Mononuclear cell (primary cell): Measurements from ENCODE around the gene EXTL1. TPM values are rescaled to one million over a fixed set of nuclear protein-coding genes. Genes with fewer than 3 reads are reported as not detected.
A peak's percentile ranks its signal among the peaks of the same experiment; 100 is the strongest.

Source experiments
- H3K27me3 ChIP-seq: 2 replicates; pipeline ENCODE4 v1.6.0; 2011; ENCODE audit warnings: low read length, control low read depth; ENCODE audit not compliant: insufficient read depth
- H3K4me1 ChIP-seq: 2 replicates; pipeline ENCODE4 v1.5.1; 2011; ENCODE audit warnings: mild to moderate bottlenecking, low read length, control low read depth; ENCODE audit not compliant: insufficient read depth
- H3K4me3 ChIP-seq: 2 replicates; pipeline ENCODE4 v1.5.1; 2011; ENCODE audit warnings: mild to moderate bottlenecking, low read length, moderate library complexity
- H3K9me3 ChIP-seq: 2 replicates; pipeline ENCODE4 v1.5.1; 2011; ENCODE audit warnings: low read depth, mild to moderate bottlenecking, control low read depth, low read length
- total RNA-seq: library from RNA; depleted of rRNA; stranded (reverse); fragments of >200 nt; gene quantifications from one replicate; pipeline ENCODE4 v1.2.3, GENCODE V29; 2012

EXTL1 gene
- total RNA-seq, 1 donor: under 0.01 TPM

DNA sequence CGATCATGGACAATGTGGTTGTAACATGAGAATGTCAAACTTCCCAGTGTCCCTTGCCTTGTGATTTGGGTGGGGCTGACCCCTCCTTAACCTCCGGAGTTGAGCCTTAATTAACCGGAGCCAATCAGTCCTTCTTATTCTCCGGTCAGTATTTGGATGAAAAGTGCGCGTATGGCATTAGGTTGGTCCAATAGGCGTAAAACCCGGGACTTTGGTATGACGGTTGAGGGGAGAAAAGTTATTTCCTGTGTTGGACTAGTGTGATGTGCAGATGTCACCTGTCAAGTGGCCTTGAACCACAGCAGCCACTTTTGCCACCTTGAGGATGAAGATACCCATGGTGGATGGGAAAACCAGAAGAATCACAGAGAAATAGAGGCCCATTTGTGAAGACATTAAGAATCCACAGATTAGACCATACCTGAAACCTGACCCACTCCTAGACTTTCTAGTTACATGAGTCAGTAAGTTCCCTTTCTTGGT, 28.8 kb upstream of the EXTL1 start:
- Histone ChIP-seq H3K4me1 (peaks cover 67% of the 10 kb centered on the region), H3K4me3 (no peak overlapping the region), H3K27me3 (no peaks in the 10 kb centered on the region), H3K9me3 (no peaks in the 10 kb centered on the region)

DNA sequence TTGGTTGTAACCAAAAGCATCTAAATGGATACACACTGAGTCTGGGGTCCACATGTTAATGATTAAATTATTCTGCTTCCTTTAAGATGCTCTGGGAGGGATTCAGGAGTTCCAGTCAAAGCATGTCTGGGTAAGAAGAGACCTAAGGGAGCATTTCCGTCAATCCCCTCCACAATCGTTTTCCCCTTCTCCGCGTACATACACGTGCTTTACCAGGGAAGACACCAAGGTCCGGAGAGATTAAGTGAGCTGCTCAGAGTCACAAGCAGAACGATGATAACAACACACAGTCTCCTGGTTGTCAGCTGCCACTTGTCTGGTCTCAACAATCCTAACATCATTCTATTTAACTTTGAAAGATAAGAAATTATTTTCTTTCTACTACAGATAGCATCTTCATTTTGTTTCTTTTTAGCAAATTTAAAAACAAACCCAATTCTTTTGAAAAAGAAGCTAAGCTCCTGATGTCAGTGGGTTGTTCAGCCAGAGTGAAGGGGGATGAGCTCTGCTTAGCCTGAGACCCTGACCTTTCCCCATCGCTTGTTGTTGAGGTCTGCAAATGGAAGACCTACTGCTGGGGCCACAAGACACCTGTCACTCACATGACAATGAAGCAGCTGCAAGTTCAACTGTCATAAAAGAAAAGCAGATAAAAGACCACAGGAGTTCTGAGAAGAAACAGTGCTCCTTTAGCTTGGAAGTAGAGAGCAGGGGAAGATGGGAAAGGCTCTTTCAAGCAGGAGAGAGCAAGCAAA, 28.2 kb upstream of the EXTL1 start:
- no peaks in the 10 kb centered on the region for H3K9me3 ChIP-seq
- peaks cover 66% of the 10 kb centered on the region for H3K4me1 ChIP-seq
- no peak overlapping the region for H3K4me3 ChIP-seq
- no peaks in the 10 kb centered on the region for H3K27me3 ChIP-seq

DNA sequence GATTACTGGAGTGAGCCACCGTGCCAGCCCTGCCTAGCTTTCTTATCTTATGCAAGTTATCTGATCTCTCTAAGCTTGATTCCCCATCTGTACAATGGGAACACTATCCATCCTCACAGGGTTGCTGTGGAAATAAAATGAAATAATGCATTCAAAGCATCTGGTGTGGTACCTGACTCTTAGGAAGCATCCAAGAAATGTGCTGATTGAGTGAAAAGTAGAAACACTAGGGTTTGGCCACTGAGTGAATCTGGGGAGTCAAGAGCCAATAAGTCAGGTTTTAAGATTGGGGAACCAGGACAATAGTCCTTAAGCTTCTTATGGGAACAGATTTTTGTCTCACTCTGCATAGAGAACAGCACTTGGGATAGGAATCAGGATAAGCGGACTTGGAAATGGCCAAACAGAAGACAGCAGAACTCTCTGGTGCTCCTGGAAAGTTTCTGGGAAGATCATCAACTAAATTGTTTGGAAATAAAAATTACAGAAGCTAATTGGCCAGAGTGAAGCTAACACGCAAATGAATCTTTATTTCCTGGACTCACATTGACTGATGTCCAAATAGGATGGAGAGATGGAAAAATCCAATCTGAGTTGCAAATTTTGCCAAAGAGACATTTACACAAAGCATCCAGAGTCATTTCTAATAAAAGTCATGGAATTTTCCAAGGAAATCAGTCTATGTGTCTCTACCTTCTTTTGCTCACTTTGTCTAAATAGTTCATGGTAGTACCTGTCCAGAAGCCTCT, 27.0 kb upstream of the EXTL1 start:
- H3K9me3 ChIP-seq: no peaks in the 10 kb centered on the region
- H3K27me3 ChIP-seq: no peaks in the 10 kb centered on the region
- no peak overlapping the region for H3K4me3 ChIP-seq
- peaks cover 58% of the 10 kb centered on the region for H3K4me1 ChIP-seq

DNA sequence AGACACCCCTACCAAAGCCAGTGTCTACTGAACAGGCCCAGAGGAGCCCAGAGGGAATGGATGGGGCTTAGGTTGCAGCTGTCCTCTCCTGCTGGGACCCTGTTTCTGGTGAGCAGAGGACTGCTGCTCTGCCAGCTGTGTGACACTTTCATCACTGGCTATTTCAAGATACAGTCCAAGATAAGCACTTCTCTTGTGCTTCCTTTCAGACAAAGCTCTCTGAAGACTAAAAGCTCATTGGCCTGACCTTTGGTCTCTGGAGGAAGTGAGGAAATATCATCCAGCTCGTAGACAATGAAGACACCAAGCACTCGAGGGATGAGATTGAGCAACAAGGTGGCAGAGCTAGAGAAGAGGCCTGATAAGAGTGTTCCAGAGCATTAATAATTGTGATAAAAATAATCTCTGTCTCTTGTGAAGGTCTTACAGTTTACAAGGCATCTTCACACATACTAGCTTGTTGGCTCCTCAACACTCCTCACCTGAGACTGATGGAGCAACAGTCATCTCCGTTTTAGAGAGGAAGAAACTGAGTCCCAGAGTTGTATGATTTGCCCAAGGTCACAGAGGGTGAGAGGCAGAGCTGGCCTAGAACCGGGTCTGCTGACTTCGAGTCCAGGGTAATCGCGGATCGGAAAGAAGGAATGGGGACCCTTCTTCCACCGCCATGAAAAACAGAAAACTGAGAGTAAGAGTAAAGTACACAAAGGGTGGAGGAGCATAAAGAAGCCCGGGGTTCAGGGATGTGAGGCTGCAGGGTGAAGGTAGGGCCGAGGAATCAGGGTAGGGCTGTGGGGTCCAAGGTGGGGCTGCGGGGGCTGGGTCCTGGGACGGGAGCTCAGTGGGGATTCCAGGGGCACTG, 24.4 kb upstream of the EXTL1 start:
- peaks cover 33% of the 10 kb centered on the region for H3K4me1 ChIP-seq
- H3K4me3 ChIP-seq: peak overlapping the region; percentile 63
- H3K27me3 ChIP-seq: no peaks in the 10 kb centered on the region
- H3K9me3 ChIP-seq: no peaks in the 10 kb centered on the region

DNA sequence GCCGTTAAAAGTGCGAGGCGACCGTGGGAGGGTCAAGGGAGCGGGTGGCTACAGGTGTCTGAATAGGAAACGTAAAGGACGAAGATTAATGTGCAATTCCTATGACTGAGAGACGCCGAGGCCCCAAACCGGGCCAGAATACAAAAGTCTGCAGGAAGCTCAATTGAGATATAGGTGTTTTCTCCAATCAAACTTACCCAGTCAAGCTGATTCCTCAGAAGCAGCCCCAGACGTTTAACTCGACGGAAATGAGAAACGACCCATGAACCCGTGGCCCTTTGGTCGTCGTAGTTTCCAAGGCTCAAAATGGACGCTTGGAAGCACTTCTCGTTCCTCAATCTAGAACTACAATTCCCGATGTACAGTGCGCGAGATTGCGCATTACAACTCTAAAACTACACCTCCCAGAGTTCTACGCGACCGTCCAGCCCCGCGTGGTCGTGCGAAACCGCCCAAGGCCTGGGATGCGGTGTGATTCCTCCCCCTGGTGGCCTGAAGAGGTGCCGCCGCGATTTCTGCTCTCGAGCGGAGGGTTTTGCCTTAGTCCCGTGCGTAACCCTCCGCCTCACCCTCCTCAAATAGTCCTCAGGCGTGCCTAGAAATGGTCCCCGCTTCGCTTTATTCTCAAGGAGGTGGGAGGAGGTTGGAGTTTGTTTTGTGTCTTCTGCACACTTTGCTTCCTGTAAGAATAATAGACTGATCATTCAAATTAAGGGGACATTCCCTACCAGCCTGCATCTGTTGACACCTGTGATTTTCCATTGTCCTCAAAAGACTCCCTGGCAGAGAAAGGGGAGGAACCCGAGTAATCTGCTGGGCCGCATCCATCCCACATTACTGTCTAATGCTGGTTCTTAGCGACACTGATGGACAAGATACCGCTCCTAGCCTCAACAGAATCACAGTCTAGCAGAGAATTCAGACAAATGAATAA, 23.5 kb upstream of the EXTL1 start, which contains the start of gene PAFAH2:
Gene PAFAH2, minus strand, starts transcription at position 236 of the 934 bp plus-strand sequence. CDS start 7,247 bp downstream, outside the sequence.
- Histone ChIP-seq H3K4me3 (peak within 1 kb of the TSS; percentile 63), H3K9me3 (no peaks in the 10 kb centered on the region), H3K4me1 (peaks cover 26% of the 10 kb centered on the region), H3K27me3 (no peaks in the 10 kb centered on the region)

DNA sequence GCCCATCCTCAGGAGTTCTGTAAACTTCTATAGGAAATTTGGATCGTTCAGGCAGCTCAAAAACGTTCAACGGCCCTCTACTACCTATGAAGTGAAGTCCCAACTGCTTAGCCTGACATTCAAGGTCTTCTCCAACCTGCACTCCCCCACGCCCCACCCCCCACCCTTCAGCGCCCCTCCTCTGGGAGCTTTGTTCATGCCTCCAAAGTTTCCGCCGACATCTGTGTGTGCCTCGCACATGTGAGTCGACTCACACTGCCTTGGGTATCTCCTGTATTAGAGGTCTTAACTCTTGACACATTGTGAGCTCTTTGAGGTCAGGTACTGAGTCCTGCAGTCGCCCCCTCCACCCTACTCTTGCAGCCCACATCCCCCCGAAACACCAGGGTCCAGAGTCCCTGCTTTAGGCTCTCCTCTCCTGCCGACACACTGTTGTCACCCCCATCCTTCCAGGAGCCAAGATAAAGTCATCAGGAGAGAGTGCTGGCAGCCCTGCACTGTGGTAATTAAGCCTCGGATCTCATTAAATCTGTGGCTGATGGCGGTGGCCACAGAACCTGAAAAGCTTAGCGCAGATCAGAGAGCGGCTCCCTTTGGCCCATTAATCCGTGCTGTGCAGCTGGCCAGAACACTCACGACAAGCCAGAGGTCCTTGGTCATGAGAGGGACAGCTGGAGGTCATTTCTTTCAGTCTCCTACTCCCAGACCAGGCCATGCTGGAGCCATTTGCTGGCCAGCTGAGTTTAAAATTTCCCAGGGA, 22.4 kb upstream of the EXTL1 start:
- H3K9me3 ChIP-seq: no peaks in the 10 kb centered on the region
- H3K4me3 ChIP-seq: no peak overlapping the region
- H3K27me3 ChIP-seq: no peaks in the 10 kb centered on the region
- peaks cover 33% of the 10 kb centered on the region for H3K4me1 ChIP-seq

DNA sequence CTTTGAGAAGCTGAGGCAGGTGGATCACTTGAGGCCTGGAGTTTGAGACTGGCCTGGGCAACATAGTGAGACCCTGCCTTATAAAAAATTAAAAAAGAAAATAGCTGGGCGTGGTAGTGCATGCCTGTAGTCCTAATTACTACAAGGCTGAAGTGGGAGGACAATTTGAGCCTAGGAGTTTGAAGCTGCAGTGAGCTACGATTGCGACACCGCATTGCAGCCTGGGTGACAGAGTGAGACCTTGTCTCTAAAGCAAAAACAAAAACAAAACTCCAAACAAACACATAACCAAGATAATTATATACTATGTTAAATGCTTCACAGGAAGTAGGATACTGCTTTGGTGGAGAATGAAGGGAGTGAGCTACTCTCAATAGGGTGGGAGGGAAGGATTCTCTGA, 18.3 kb upstream of the EXTL1 start:
- Histone ChIP-seq H3K9me3 (no peaks in the 10 kb centered on the region), H3K4me3 (no peak overlapping the region), H3K27me3 (no peaks in the 10 kb centered on the region), H3K4me1 (peaks cover 16% of the 10 kb centered on the region)

DNA sequence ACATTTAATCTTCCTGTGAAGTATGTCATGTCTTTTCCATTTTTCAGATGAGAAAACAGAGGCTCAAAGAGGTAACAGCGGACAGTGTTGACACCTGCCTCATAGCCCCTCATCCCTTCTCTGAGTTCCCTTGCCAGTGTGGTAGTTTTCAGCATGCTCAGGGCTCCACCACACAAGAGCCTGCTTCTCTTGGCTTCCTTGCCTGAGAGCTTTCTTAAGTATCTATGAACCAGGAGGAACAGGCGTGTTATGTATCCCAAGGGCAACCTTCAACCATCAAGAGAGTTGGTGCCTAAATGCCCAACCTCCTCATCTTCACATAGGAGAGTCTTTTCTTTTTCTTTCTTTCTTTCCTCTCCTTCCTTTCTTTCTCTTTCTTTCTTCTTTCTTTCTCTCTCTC, 17.8 kb upstream of the EXTL1 start:
- Histone ChIP-seq H3K4me1 (peaks cover 11% of the 10 kb centered on the region), H3K27me3 (no peaks in the 10 kb centered on the region), H3K4me3 (no peak overlapping the region), H3K9me3 (no peaks in the 10 kb centered on the region)

DNA sequence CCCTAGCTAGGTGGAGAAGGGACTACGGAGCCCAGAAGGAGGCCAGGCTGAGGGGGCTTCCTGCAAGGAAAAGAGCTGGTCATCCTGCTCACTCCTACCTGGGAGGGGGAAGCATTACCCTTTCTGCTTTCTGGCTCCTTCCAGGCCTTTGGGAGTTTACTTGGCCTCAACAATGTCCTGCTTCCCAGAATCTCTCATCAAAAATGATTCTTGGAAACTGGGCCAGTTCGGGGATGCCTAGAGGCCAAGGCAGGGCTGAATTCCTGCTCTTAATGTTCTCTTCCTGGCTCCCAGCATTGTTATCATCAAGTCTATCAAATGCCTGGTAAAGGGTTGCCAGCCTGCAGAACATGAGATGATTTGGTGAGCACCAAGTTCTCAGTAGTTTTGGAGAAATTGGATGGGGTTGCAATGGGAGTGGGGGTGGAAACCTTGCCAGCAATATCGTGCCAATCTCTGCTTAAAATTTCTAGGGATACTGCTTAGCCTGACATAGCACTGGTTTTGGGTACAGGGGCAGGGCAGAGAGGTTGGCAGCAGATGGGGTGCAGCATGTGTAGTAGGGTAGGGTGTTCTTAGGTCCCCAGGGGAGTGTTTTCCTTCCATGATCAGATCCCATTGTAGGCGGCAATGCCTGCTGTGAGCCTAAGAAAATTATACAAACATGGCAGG, 16.0 kb upstream of the EXTL1 start:
- Histone ChIP-seq H3K4me1 (peaks cover 11% of the 10 kb centered on the region), H3K9me3 (no peaks in the 10 kb centered on the region), H3K4me3 (no peak overlapping the region), H3K27me3 (no peaks in the 10 kb centered on the region)

DNA sequence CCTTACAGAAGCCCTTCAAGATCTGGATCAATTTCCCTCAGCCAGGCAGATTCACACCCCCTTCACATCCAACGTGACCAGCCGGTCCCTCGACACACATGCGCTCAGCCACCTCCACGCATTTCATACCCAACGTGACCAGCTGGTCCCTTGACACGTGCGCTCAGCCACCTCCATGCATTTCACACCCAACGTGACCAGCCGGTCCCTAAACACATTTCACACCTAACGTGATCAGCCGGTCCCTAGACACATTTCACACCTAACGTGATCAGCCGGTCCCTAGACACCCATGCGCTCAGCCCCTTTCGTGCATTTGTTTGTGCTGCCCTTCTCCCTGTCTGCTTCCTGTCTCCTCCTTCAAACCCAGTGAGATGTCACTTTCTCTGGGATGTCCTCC, 14.9 kb upstream of the EXTL1 start:
- Histone ChIP-seq H3K27me3 (no peaks in the 10 kb centered on the region), H3K4me1 (peaks cover 11% of the 10 kb centered on the region)

DNA sequence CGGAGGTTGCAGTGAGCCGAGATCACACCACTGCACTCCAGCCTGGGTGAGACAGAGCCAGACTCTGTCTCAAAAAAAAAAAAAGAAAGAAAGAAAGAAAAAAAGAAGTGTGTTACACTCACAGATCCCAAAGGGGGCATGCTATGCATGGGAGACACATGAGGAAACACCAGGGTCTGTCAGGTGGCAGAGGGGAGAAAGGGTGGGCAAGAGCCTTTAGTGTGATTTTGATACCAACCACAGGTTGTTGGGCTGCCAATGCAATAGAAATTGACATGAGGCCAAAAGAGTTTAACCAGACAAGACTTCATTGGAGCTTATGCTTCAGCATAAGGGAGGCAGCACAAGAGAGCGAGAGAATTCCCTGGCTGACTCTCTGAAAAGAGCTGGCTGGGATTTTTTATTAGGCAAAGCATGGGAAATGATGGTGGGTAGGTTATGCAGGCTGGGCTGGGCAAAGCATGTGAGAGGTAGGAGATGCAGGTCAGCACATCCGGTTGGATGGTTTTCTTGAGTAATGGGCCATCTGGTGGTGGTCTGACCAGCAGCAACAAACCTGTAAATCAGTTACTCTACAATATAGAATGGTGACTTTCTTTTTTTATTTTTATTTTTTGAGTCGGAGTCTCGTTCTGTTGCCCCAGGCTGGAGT, 11.7 kb upstream of the EXTL1 start:
- H3K4me1 ChIP-seq: peaks cover 7% of the 10 kb centered on the region
- no peak overlapping the region for H3K4me3 ChIP-seq
- H3K27me3 ChIP-seq: no peaks in the 10 kb centered on the region
- no peaks in the 10 kb centered on the region for H3K9me3 ChIP-seq

More for the DNA sequence above, 14.9 kb upstream of the EXTL1 start:
- H3K9me3 ChIP-seq: no peaks in the 10 kb centered on the region
- H3K4me3 ChIP-seq: no peak overlapping the region

DNA sequence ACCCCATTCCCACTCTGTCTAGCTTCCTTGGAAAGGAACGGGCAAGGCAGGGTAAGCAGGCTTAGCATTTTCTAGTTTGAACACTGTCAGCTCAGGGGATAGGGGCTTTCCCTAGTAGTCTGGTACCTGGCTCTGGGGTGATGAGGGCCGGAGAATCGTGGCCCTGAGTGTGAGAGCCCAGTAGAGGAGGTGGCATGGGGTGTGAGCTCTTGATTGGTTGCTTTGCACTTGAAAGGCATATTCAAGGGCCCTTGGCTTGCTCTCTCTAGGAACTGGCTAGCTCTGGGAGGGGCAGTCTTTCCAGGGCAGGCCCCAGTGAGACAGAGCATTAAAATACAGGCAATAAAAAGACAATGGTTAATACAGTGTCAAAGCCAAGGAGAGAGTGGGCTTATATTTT, 10.8 kb upstream of the EXTL1 start:
- Histone ChIP-seq H3K9me3 (no peaks in the 10 kb centered on the region), H3K4me3 (no peak overlapping the region), H3K27me3 (no peaks in the 10 kb centered on the region), H3K4me1 (peaks cover 16% of the 10 kb centered on the region)

DNA sequence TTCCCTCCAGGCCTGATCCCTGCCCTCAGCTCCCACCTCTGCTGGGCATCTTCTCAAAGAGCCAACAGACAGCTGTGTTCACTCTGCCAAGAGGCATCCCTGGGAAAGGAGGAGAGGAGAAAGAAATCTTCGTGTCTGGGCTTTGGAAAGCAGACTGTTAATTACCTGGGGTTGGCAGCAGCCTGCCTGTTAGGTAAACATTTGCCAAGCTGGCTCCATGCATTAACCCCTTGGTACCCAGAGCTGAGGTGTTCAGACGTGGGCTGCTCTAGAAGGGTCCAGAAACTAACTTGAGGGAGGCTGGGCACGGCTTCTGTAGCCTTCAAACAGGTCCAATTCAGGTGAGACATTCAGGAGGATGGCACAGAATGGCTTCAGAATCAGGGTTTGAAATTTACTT, 8.7 kb upstream of the EXTL1 start:
- peaks cover 35% of the 10 kb centered on the region for H3K4me1 ChIP-seq
- H3K27me3 ChIP-seq: no peaks in the 10 kb centered on the region
- no peak overlapping the region for H3K4me3 ChIP-seq
- no peaks in the 10 kb centered on the region for H3K9me3 ChIP-seq
